Right forelimb (tissue), 1 donor: ENCODE measurements around the gene CCL13.

Experiments used
- DNase-seq: peaks from one replicate; pipeline ENCODE4 v3.0.0-alpha.2; 2018

Gene CCL13

DNA sequence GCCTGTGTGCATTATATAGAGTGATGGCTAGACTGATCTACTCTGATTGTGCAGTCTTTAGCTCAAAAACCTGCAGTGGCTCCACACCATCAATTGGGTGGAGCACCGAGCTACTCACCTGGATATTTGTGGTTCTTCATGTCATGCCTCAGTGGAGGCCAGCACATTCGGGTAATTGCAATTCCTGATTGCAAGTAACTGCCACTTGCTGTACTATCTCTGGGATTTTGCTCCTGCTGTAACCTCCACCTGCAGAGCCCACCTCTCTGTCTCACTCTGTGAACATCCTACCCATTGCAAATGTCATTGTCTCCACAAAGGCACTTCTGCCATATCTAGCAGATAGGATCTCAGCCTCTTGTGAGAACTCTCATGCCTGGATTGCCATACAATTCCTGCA is 8.5 kb downstream of the CCL13 start:
- DNase-seq, result no peak

DNA sequence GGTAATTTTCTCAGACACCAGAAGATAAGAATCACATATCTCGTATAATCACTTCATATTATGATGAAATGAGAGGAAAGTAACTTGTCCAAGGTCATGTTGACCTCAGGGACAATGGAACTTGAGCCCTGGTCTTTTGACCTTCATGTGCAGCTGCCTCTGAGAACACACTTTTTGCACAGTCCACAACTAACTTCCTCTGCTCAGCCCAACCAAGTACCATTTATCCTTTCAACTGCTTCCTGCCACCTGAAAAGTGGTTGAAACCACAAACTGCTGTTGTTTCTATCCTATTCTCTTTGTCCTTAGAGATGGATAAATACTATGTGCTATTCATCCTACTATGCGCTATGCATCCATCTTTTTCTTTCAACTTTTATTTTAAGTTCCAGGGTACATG is 9.1 kb downstream of the CCL13 start:
- no peak for DNase-seq

DNA sequence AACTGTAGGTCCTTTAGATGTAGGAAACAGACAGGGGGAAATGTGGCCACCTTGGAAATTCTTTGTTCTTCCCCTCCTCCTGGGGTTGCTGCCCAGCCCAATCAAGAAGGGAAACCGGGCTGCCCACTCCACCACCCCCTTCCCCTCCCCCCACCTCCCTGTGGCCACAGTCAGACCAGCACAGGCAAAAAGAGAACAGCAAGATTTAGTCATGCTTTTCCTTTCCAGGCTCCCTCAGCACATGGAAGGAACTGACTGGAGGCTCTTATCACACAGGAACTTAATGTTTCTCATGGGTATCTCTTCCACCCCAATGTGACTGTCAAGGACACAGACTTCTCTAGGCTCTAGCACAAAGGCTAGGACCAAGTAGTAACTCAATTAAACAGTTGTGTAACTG is 9.7 kb downstream of the CCL13 start:
- DNase-seq, result no peak

DNA sequence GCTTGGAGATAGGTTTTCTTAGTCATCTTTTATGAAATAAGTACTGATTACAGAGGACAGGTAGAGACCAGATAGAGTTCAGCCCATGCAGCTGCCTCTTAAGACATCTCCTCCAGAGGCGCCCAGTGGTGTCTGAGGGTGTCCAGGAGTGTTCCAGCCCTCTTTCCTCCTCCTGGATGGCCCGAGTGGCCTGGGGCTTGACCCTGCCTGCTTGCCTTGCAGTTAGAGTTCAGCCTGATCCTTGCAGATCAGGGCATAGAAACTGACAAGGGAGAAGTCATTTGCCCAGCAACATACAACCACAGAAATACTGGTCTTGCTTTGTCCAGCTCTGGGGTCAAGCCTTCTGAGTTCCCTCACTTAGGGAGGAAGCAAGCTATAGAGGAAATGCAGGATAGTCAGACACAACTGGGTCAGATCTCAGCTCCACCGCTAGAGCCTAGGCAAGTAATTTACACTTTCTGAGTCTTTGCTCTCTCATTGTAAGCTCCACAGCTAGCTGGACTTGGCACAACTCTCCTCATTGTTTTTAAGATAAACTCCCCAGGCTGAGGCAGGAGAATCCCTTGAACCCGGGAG is 10.3 kb downstream of the CCL13 start:
- DNase-seq, result no peak

DNA sequence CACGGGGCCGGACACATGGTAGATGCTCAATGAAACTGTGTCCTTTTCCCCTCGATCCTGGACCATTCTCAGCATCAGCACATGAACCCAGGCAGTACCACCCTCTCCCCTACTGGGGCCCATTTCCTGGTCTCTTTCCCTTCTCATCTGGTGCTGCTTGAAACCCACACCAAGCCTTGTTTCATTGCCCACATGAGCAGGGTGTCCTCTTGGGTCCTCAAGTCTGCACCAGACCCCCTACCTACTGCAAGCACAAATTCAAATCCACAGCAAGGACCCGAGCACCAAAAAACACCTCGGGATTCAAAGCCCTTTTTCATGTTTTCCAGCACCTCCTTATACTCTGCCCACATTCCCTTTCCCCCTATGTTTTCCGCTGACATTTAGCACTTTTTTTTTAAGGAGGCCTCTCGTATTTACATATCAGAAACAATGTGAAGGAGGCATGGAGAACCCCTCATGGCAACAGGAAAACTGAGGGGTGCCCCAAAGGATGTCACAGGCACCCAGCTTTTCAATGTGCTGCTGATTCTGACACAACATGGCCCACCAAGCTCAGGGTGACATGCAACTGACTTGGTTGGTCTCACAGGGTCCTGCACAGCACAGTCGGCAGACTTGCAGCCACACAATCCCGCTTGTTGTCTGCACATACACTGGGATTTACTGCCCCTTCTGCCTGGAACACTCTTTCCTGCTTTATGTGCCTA is 11.4 kb downstream of the CCL13 start:
- DNase-seq, result no peak

DNA sequence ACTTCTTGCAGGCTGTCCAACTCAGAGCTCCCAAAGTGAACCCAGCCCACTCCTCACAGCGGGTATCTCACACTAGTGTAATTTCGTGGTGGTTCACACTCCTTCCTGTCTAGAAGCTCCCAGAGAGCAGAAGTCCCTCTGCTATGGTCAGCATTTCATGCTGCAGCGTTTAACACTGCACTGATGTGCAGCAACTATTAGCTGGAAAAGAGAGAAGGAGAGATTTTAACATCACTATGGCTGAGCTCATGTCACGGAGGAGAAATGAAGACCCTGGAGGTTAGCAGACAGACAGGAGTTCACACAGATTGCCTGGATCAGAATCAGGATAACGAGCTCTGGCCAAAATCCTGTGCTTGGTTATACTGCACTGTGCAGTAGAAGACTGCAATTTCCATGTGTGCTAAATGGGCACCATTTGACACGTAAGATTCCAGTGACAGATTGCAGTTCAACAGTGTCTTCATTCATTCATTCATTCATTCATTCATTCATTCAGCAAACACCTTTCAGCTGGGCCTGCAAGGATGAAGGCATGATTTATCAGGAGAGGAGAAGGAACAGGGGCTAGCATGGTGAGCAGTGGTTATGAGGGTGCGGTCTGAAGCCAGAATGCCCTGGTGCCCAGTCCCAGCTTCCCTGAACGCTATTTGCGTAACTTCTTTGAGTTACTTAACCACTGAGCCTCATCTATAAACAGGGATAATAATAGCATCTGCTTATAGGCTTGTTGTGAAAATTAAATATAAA is 12.1 kb downstream of the CCL13 start:
- DNase-seq, result no peak

DNA sequence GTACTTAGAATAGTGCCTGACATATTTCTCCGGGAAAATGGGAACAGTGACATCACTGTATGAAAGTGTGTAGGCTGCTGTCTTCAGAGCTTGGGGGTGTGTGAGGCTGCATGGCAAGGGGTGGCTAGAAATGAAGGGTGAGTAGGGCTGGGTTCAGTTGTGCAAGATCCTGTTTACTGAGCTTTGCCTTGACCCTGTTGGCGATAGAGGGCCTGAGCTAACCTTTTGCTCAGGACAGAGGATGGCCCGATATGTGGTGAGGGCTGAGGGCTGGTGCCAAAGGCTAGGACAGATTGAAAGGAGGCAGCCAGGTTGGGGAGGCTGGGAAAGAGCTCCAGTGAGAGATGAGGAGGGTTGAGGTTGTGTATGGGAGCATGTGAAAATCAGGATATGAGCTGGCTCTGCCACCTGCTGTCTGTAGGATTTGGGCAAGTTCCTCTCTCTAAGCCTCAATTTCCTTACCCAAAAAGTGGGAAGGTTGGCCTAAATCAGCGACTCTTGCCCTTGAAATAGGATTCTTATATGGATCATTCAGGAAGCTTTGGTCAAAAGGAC is 12.7 kb downstream of the CCL13 start:
- DNase-seq, result no peak

DNA sequence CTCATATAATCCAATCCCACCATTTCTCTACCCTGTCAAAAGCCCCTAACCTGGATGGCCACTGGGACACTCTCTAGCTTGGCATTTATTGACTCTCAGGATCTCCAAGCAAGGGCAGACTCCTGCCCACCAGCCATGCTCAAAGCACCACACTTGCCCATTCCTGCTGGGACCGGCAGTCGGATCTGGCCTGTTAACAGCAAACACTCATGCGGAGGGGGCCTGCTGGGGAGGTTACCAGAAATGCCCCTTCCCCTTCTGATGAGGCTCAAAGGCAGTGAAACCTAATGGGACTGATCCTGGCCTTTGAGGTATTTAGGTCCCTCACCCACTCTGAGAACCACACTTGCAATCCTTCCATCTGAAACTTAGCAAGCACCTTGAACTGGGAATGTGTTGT is 13.3 kb downstream of the CCL13 start:
- no peak for DNase-seq

DNA sequence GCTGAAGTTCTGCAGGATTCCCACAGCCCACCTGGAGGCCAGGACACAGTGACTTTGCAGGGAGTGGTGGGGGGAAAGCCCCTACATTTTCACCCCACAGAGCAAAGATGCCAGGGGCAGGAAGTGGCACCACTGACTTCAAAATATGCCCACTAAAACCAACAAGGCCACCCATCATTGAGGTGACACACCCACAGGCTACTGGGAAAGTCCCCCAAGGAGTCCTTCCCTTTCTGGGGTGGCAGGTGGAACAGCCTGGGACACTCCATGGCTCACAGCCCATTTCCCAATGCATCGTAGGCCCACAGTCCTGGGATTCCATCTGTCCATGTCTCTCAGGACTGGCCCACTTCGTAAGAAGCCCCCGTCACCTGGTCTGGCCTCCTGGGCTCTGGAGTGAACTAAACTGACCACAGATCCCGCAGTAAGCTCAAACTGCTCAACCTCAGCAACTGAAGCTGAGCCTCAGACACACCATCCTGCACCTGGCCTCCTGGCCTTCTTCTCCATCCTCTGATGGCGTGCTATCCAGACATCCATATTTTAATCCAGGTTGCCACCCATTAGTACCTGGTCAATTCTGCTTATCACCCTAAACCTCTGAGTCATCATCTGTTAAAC is 14.2 kb downstream of the CCL13 start:
- no peak for DNase-seq

DNA sequence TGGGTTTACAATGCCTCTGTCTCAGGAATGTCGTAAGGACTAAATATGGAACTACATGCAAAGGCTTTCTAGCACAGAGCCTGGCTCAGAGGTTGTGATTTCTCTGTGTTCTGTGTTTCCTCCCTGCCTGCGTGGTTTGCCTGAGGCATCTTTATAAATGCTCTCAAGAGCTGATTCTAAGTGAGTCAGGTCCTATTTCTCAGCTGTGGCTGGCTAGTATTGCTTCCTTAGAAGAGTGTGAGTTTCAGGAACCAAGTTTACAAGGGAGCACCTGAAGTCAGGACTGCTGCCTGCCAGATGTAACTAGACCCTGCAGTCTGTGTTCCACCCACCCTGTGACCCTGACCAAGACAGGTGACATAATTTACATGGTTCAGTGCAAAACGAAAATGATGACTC is 14.7 kb downstream of the CCL13 start:
- no peak for DNase-seq

DNA sequence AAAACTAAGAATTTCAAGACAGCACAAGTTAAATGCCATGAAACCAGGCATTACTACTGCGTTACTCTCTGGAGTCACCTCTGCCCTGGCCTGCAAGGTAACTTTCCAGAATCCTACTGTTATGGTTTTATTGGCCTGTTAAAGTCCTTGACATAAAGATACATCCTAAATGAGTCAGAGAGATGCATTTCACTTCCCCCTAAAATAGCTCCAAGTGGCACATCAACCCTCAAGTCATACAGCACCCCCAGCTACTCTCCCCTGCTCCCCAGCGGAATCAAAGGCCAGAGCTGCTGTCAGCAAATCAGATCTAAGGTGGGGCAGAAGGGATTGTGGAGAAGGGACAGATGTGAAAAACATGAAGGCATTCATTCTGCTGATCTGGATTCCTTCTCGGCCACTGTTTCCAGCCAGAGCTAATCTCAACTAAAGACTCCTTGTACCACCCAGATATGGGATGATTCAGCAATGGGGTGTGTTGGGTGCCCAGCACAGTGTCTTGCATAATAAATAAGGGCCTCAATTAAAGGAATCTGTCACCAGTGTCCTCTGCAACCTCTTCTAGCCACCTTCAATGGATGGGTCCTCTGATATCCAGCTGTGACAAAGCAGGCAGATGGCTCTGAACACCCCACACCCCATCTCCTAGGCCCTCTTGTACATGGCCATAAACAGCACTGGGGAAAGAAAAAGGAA is 15.3 kb downstream of the CCL13 start:
- no peak for DNase-seq

DNA sequence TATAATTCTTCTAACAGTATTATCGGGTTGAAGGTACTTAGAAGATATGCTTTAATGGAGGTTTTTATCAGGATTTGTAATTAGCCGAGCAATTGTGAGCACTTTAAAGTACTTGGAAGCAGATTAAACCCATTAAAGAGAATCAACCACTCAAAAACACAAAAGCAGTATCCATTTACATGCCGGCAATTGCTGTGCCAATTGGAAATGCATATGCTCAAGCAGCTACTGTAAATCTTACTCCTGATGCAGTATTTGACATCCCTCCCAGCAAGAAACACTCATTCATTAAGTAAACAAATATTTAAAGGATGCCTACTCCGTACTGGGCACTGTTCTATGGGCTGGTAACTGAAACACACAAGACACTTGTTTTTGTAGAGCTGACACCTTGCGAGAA is 18.2 kb downstream of the CCL13 start:
- DNase-seq, result no peak

DNA sequence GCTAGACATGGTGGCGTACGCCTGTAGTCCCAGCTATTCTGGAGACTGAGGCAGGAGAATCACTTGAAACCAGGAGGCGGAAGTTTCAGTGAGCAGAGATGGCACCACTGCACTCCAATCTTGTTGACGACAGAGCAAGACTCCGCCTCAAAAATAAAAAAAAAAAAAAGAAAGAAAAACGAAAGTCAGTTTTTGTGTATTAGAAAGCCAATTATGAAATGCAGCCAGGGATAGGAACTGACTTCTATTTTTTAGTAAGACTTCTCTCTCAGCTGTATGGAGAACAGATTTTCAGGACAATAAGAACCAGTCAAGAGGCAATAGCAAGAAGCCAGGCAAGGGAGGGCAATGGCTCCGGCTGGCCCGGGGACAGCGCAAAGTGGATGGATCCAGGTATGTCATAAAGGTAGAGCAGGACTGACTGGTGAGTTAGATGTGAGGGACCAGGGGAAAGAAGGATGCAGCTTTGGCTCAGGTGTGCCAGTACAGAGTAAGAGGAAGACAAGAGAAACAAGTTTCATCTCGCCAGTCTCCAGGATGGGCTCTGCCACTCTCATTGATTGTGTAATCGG is 19.2 kb downstream of the CCL13 start:
- no peak for DNase-seq

DNA sequence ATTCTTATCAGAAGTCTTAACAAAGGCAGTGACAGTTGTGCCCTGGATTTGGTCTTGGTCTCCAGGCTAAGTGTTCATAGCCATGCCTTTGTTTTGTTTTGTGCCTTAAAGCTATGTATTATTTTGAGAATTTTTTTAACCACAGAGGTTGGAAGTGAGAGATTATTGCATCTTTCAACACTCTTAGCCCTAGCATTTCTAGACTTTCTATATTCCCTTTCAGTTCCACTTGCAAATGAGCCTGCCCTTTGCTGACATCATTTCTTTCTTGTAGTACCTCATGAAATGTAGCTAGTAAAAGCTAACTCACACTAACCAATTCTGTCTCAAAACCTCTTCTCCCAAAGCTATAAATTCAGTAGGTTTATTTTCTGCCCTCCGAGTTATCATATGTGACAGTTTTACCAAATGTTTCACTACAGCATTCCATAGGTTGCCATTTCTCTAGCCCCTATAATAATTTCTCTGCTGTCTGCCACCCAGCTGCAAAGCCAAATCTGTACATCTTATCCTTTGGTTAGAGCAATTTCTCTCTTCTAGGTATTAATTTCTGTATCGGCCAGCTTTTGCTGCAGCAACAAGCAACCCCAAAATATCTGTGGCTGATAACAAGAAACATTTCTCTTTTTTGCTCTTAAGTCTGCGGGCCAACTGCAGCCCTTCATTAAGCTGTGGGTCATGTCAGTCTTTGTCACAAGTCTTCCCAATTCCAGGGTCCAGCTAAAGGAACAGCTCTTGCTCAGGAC is 21.0 kb downstream of the CCL13 start:
- DNase-seq, result no peak

DNA sequence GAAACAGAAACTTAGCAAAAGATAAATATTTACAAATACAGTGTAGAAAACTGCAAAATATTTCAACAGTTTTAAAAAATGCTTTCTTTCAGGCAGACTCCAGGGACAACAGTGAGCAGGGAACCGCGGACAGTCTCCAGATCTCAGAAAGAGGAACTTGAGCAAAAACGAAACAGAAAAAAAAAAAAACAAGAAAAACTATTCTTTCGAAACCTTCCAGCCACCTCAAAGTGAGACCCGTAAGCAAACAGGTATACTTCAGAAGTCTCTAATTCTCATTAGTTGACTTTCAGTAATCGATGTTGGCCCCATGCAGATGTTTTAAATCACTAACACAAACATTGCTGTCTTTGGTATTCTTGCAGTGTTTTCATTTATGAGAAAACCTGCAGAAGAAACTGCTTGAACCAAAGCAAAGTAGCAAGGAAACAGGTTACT is 22.4 kb downstream of the CCL13 start:
- DNase-seq, result no peak

DNA sequence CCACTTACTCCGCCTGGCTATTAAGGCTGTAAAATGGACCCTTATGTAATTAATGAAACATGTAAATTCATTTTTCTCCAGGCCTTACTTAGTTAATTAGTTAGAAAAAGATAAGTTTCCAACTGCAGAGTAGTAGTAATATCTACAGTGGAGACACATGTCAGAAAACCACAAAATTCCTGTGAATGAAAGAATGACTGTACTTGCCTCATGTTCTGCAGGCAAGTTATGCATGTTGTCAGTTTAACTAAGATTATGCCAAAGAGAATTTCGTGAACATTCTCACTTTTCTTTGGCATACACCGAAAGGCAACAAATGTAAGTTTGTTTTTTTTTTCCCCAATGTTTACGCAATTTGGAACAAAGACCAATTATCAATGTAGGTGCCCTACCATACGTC is 23.6 kb downstream of the CCL13 start:
- no peak for DNase-seq

DNA sequence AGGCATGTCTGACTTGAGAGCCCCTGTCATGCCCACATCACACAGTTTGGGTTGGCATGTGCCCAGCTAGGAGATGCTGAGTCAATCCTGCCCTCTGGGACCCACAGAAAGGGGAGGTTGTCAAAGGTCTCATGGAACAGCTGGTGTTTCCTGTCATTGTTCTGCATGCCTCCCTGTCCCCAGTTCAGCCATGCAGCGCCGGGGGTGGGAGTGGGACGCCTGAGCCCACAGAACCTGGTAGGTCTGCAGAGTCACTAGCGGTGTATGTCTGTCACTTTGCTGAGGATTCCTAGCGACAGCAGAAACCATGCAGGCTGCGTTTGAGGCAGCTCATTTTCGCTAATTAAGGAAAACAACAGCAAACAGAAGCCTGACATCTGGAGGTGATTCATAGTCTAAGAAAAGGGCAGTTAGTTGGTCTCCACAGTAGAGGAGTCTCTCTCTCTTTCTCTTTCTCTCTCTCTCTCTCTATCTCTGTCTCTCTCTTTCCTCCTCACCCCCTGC is 26.4 kb downstream of the CCL13 start:
- no peak for DNase-seq

DNA sequence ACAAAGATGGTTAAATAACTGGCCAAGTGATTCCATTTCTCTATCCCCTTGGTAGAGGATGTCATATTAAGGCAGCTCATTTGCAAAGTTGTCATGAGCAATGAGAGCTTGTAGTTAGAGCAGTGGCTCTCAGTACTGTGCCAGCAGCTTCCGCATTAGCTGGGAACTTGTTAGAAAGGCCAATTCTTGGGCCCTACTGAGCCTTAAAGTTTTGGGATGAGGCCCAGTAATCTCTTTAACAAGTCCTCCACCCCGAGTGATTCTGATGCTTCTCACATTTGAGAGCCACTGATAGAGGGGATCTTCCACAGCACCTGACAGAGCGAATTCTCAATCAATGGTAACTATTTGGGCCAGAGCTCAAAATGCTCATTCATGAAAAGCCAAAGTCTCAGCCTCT is 26.9 kb downstream of the CCL13 start:
- no peak for DNase-seq

DNA sequence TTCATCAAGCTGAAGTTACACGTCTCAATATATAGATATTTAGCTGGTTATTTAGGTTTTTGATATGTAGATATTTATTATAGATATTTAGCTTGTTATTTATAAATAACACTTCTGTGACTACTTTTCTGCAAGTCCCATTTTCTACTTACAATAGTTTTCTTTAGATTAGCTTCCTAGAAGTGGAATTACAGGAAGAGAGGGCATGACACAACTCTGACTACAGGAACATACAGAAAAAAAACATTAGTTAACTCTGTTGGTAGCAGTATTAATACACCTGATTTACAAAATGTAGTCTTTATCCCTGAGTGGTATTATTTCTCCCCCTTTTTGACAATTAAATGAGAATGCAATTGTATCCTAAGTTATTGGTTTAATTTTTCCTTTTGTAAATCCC is 28.0 kb downstream of the CCL13 start:
- no peak for DNase-seq

DNA sequence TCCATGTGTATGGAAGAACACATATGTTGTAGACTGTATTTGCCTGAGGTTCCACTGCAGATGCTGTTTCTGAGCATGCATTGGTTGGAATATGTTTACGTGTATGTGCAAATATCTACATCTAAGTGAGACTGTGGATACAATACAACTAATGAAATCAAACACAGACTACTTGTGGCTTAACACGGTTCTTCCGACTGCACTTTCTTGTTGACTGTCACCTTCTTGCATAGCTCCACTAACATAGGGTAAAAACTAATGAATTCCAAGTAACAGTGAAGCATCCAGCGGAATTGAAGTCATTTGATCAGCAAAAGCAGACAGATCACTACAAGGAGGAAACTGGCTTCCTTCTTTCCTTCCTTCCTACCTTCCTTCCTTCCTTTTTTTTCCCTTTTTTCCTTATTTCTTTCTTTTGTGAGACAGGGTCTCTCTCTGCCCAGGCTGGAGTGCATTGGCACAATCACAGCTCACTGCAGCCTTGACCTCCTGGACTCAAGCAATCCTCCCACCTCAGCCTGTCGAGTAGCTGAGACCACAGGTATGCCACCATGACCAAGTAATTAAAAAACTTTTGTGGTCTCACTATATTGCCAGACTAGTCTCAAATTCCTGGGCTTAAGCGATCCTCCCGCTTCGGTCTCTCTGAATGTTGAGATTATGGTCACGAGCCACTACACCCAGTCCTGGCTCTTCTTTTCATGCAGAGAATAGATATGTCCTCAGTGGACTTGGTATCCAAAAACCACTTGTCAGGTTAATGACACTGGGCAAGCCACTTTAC is 28.7 kb downstream of the CCL13 start:
- DNase-seq, result no peak

DNA sequence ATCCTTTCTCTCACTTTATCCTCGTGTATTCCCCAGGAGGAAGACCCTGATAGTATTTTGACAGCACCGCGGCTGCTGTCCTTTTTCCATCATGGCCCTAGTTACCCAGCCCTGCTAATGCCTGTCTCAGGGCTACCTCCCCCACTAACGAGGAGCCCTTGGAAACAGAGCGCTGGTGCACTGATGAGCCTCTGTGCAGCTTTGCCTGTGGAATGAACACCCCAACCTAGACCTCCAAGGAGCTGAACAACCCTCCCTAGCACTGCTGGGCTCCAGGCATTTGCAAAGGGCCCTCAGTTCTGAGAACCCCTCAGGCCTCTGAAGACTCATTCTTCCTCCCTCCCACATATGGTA is 30.0 kb downstream of the CCL13 start:
- no peak for DNase-seq
